SK-N-SH treated with all-trans-retinoic acid at 6 μM for 48 hours (cell line): ENCODE results near the gene PRPF19.

Experiments used
- ATAC-seq: fragments of 200-7000 bp; cut with Tn5 transposase; 3 replicates; pipeline ENCODE4 v1.9.1; 2020; ENCODE audit warnings: mild to moderate bottlenecking, moderate library complexity
- ESRRG ChIP-seq: fragments of 250-450 bp; sonication (Bioruptor Pico); IDR thresholded peaks from 2 replicates; pipeline ENCODE4 v1.6.1; 2021; ENCODE audit warnings: mild to moderate bottlenecking
- GLIS3 ChIP-seq: fragments of 250-450 bp; sonication (Bioruptor Pico); IDR thresholded peaks from 2 replicates; pipeline ENCODE4 v1.5.0; 2020; ENCODE audit warnings: mild to moderate bottlenecking, moderate library complexity
- ISL1 ChIP-seq: fragments of 250-450 bp; sonication (Bioruptor Pico); IDR thresholded peaks from 2 replicates; pipeline ENCODE4 v2.1.2; 2022; ENCODE audit warnings: mild to moderate bottlenecking, moderate library complexity
- OSR1 ChIP-seq: fragments of 250-450 bp; sonication (Bioruptor Pico); IDR thresholded peaks from 2 replicates; pipeline ENCODE4 v1.8.0; 2022; ENCODE audit warnings: moderate library complexity, mild to moderate bottlenecking, inconsistent platforms
- PPARA ChIP-seq: fragments of 250-450 bp; sonication (Bioruptor Pico); IDR thresholded peaks from 2 replicates; pipeline ENCODE4 v1.5.0; 2020; ENCODE audit warnings: mild to moderate bottlenecking, borderline replicate concordance
- SNAI2 ChIP-seq: fragments of 250-450 bp; sonication (Bioruptor Pico); IDR thresholded peaks from 2 replicates; pipeline ENCODE4 v1.5.0; 2020; ENCODE audit warnings: mild to moderate bottlenecking, moderate library complexity
- TOX ChIP-seq: fragments of 250-450 bp; sonication (Bioruptor Pico); IDR thresholded peaks from 2 replicates; pipeline ENCODE4 v1.8.0; 2021; ENCODE audit warnings: mild to moderate bottlenecking, moderate library complexity, borderline replicate concordance
- ZC3H10 ChIP-seq: fragments of 250-450 bp; sonication (Bioruptor Pico); IDR thresholded peaks from 2 replicates; pipeline ENCODE4 v1.5.1; 2021; ENCODE audit warnings: mild to moderate bottlenecking, moderate library complexity
- ZFP30 ChIP-seq: fragments of 450-650 bp; formaldehyde crosslinking; IDR thresholded peaks from 2 replicates; pipeline ENCODE4 v1.5.0; 2022; ENCODE audit warnings: mild to moderate bottlenecking, moderate library complexity
- ZNF565 ChIP-seq: fragments of 450-650 bp; formaldehyde crosslinking; conservative IDR thresholded peaks from 2 replicates; pipeline ENCODE4 v1.5.0; 2020; ENCODE audit warnings: low read depth, mild to moderate bottlenecking, moderate library complexity
- ZNF70 ChIP-seq: fragments of 450-650 bp; formaldehyde crosslinking; IDR thresholded peaks from 2 replicates; pipeline ENCODE4 v1.5.0; 2020; ENCODE audit warnings: mild to moderate bottlenecking, moderate library complexity
- ZNF8 ChIP-seq: fragments of 450-650 bp; formaldehyde crosslinking; IDR thresholded peaks from 2 replicates; pipeline ENCODE4 v1.5.0; 2020; ENCODE audit warnings: mild to moderate bottlenecking, moderate library complexity
- TF ChIP-seq, protein P1 (sequence below): fragments of 250-450 bp; sonication (Bioruptor Pico); IDR thresholded peaks from 2 replicates; pipeline ENCODE4 v1.5.1; 2021; ENCODE audit warnings: mild to moderate bottlenecking, moderate library complexity
- TF ChIP-seq, protein P2 (sequence below): fragments of 250-450 bp; sonication (Bioruptor Pico); IDR thresholded peaks from 2 replicates; pipeline ENCODE4 v1.5.1; 2020; ENCODE audit warnings: low read depth, mild to moderate bottlenecking, moderate library complexity
- TF ChIP-seq, protein P3 (sequence below): fragments of 250-450 bp; sonication (Bioruptor Pico); IDR thresholded peaks from 2 replicates; pipeline ENCODE4 v1.5.0; 2020; ENCODE audit warnings: mild to moderate bottlenecking, moderate library complexity
- TF ChIP-seq, protein P4 (sequence below): fragments of 250-450 bp; sonication (Bioruptor Pico); IDR thresholded peaks from 2 replicates; pipeline ENCODE4 v1.8.0; 2021; ENCODE audit warnings: low read depth, mild to moderate bottlenecking, moderate library complexity, borderline replicate concordance

PRPF19 gene

DNA sequence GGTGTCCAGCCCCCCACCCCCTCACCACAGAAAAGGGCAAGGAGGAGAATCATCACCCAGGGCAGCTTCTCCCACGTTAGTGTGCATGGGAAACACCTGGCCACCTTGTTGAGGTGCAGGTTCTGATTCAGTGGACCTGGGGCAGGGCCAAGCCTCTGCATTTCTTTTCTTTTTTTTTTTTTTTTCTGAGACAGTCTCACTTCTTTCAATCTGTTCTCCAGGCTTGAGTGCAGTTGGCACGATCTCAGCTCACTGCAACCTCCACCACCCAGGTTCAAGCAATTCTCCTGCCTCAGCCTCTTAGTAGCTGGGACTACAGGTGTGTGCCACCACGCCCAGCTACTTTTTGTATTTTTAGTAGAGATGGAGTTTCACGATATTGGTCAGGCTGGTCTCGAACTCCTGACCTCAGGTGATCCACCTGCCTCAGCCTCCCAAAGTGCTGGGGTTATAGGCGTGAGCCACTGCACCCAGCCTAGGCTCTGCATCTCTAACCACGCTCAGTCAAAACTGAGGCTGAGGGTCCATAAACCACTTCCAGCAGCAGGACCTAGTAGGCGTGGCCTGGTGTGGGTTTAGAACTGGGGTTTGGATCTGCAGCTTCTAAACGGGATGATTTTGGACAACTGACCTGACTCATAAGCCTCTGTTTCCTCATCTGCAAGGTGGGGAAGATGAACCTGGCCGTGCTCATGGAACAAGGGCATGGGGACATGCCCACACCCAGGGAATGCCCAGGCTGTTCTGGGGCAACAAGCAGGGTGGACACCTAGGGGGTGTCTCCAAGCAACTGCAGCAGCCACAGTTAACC, 38.3 kb downstream of the PRPF19 start:
- ATAC-seq, result no peak
- TF ChIP-seq TOX (CRISPR knock-in tag), result no peak
- TF ChIP-seq, protein P1, sequence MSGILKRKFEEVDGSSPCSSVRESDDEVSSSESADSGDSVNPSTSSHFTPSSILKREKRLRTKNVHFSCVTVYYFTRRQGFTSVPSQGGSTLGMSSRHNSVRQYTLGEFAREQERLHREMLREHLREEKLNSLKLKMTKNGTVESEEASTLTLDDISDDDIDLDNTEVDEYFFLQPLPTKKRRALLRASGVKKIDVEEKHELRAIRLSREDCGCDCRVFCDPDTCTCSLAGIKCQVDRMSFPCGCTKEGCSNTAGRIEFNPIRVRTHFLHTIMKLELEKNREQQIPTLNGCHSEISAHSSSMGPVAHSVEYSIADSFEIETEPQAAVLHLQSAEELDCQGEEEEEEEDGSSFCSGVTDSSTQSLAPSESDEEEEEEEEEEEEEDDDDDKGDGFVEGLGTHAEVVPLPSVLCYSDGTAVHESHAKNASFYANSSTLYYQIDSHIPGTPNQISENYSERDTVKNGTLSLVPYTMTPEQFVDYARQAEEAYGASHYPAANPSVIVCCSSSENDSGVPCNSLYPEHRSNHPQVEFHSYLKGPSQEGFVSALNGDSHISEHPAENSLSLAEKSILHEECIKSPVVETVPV (CRISPR knock-in tag), result no peak
- TF ChIP-seq, protein P2, sequence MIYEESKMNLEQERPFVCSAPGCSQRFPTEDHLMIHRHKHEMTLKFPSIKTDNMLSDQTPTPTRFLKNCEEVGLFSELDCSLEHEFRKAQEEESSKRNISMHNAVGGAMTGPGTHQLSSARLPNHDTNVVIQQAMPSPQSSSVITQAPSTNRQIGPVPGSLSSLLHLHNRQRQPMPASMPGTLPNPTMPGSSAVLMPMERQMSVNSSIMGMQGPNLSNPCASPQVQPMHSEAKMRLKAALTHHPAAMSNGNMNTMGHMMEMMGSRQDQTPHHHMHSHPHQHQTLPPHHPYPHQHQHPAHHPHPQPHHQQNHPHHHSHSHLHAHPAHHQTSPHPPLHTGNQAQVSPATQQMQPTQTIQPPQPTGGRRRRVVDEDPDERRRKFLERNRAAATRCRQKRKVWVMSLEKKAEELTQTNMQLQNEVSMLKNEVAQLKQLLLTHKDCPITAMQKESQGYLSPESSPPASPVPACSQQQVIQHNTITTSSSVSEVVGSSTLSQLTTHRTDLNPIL (CRISPR knock-in tag), result no peak
- TF ChIP-seq, protein P3, sequence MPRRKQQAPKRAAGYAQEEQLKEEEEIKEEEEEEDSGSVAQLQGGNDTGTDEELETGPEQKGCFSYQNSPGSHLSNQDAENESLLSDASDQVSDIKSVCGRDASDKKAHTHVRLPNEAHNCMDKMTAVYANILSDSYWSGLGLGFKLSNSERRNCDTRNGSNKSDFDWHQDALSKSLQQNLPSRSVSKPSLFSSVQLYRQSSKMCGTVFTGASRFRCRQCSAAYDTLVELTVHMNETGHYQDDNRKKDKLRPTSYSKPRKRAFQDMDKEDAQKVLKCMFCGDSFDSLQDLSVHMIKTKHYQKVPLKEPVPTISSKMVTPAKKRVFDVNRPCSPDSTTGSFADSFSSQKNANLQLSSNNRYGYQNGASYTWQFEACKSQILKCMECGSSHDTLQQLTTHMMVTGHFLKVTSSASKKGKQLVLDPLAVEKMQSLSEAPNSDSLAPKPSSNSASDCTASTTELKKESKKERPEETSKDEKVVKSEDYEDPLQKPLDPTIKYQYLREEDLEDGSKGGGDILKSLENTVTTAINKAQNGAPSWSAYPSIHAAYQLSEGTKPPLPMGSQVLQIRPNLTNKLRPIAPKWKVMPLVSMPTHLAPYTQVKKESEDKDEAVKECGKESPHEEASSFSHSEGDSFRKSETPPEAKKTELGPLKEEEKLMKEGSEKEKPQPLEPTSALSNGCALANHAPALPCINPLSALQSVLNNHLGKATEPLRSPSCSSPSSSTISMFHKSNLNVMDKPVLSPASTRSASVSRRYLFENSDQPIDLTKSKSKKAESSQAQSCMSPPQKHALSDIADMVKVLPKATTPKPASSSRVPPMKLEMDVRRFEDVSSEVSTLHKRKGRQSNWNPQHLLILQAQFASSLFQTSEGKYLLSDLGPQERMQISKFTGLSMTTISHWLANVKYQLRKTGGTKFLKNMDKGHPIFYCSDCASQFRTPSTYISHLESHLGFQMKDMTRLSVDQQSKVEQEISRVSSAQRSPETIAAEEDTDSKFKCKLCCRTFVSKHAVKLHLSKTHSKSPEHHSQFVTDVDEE (CRISPR knock-in tag), result no peak
- TF ChIP-seq, protein P4, sequence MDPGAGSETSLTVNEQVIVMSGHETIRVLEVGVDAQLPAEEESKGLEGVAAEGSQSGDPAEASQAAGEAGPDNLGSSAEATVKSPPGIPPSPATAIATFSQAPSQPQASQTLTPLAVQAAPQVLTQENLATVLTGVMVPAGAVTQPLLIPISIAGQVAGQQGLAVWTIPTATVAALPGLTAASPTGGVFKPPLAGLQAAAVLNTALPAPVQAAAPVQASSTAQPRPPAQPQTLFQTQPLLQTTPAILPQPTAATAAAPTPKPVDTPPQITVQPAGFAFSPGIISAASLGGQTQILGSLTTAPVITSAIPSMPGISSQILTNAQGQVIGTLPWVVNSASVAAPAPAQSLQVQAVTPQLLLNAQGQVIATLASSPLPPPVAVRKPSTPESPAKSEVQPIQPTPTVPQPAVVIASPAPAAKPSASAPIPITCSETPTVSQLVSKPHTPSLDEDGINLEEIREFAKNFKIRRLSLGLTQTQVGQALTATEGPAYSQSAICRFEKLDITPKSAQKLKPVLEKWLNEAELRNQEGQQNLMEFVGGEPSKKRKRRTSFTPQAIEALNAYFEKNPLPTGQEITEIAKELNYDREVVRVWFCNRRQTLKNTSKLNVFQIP (CRISPR knock-in tag), result no peak
- TF ChIP-seq ZNF70 (CRISPR knock-in tag), result no peak
- no peak for TF ChIP-seq PPARA
- no peak for TF ChIP-seq ZFP30 (CRISPR knock-in tag)
- no peak for TF ChIP-seq ZC3H10 (CRISPR knock-in tag)
- TF ChIP-seq ESRRG (CRISPR knock-in tag), result no peak
- TF ChIP-seq SNAI2 (CRISPR knock-in tag), result no peak
- TF ChIP-seq GLIS3 (CRISPR knock-in tag), result no peak

DNA sequence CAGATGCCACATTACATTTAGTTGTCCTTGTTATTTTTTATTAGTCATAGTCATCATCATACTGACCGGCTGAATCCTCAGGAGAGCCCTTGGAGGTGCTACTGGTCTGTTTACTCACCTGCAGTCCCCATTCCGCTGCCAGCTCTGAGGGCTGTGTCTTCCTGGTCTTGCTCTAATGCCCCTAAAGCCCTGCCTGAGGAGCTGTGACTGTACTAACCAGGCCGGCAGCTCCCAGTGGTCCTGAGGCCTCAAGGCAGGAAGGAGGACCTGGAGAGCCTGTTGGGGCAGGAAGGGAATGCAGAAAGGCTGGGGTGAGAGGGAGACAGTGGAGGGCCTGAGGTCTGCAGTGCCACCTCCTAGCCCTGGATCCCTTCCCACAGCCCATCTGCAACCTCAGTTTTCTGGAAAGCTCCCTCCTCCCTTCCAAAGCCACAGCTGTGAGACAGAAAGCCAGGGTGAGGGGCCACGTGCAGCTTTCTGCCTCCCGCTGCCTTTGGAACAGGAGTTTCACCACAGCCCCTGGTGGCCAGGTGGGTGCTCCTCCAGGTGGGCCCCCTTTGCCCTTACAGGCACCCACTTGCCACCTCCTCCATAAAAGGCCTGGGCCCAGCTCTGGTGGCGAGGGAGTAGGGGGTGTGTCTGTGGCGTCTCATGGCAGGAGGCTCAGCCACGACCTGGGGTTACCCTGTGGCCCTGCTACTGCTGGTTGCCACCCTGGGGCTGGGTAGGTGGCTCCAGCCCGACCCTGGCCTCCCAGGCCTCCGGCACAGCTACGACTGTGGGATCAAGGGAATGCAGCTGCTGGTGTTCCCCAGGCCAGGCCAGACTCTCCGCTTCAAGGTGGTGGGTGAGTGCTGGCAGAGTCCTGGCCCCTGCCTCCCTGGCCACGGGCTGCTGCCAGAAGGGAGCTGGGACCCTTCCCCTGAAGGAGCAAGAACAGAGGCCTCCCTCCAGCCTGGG, 39.2 kb downstream of the PRPF19 start, which contains the start of gene ZP1:
ZP1 (plus strand) TSS at position 632 of the 960 bp plus-strand sequence; CDS start at position 652, 20 bp downstream.
- no peak for TF ChIP-seq ZNF70 (CRISPR knock-in tag)
- TF ChIP-seq ZNF8 (CRISPR knock-in tag), result no peak
- no peak for TF ChIP-seq ISL1 (CRISPR knock-in tag)
- TF ChIP-seq, protein P1 (CRISPR knock-in tag), result no peak
- no peak for TF ChIP-seq ZNF565 (CRISPR knock-in tag)
- ATAC-seq, result no peak

DNA sequence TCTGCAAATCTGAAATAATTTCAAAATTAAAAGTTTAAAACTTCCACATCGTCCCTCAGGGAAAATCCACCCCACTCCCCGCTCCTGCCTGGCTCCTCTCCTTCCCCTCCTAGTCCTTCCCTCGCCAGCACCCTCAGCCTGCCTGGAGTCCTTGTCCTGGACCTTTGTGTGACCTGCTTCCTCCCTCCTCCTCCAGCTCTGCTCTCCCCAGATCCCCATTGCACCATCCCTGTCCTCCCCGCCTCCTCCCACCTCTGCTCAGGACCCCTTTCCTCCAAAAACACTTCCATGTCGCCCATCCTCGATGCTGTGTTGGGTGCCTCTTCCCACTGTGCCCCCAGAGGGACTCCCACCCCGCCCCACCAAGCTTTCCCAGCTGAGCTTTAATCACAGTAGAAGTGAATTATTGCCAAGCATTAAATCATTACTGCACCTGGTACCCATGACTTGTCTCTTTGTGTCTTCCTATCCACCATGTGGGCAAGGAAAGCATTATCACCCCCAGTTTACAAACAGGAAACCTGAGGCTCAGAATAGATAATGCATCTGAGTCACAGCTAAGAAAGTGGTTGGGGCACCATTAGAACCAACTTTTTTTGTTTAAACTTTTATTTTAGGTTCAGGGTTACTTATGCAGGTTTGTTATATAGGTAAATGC, 41.4 kb downstream of the PRPF19 start:
- TF ChIP-seq OSR1 (CRISPR knock-in tag) (no peak), PPARA (no peak)
- TF ChIP-seq, protein P3 (CRISPR knock-in tag), result no peak
- ATAC-seq, result no peak
